Caco-2 (cell line): ENCODE results near the gene NCOR2. TPM values are rescaled to one million over a fixed set of nuclear protein-coding genes. Genes with fewer than 3 reads are reported as not detected.

Source experiments
- BruUV-seq: library from RNA; stranded (reverse); fragments of 400-500 nt; replicated peaks from 2 replicates; lab custom pipeline; 2021; lab: Mats Ljungman, UMichigan
- CTCF ChIA-PET: fragments of 300-600 bp; sonication (Branson Sonifier 250); formaldehyde crosslinking; loops from one replicate; lab custom pipeline; 2022; ENCODE audit warnings: antibody characterized with exemption; lab: Charles Lee
- POLR2A ChIA-PET: fragments of 300-600 bp; sonication (Branson Sonifier 250); formaldehyde crosslinking; loops from one replicate; lab custom pipeline; 2022; ENCODE audit warnings: antibody characterized with exemption; lab: Charles Lee
- DNase-seq, 2 experiments: peaks; one replicate each; pipeline versions ENCODE4 v3.0.0 to v3.0.0-alpha.2; 2020 to 2022
- H3K27me3 ChIP-seq: replicated peaks from 2 replicates; pipeline ENCODE4 v1.6.0; 2011; ENCODE audit warnings: low read length; ENCODE audit not compliant: control insufficient read depth, insufficient read depth
- H3K36me3 ChIP-seq: 2 replicates; pipeline ENCODE4 v1.5.1; 2011; ENCODE audit warnings: low read length; ENCODE audit not compliant: control insufficient read depth, insufficient read depth
- H3K4me1 ChIP-seq: fragments of 250-450 bp; sonication (Bioruptor Pico); 2 replicates; pipeline ENCODE4 v1.5.1; 2020; ENCODE audit warnings: mild to moderate bottlenecking
- H3K4me3 ChIP-seq: 2 replicates; pipeline ENCODE4 v1.5.1; 2011; ENCODE audit warnings: low read depth, mild to moderate bottlenecking, control low read depth, low read length
- H3K9me3 ChIP-seq: fragments of 250-450 bp; sonication (Bioruptor Pico); 2 replicates; pipeline ENCODE4 v1.5.1; 2020; ENCODE audit warnings: mild to moderate bottlenecking, moderate library complexity
- H3K27ac Mint-ChIP-seq: one replicate; pipeline ENCODE4 v1.8.0; 2022; ENCODE audit warnings: mixed read lengths; ENCODE audit not compliant: unreplicated experiment
- H3K27me3 Mint-ChIP-seq: one replicate; pipeline ENCODE4 v1.8.0; 2022; ENCODE audit warnings: mixed read lengths; ENCODE audit not compliant: insufficient read depth, unreplicated experiment
- H3K36me3 Mint-ChIP-seq: one replicate; pipeline ENCODE4 v1.8.0; 2022; ENCODE audit warnings: mild to moderate bottlenecking, mixed read lengths; ENCODE audit not compliant: insufficient read depth, unreplicated experiment
- H3K4me1 Mint-ChIP-seq: one replicate; pipeline ENCODE4 v1.8.0; 2022; ENCODE audit warnings: low read depth, mixed read lengths; ENCODE audit not compliant: unreplicated experiment
- H3K4me3 Mint-ChIP-seq: one replicate; pipeline ENCODE4 v1.8.0; 2022; ENCODE audit warnings: mild to moderate bottlenecking, moderate library complexity, mixed read lengths; ENCODE audit not compliant: unreplicated experiment
- H3K9me3 Mint-ChIP-seq: one replicate; pipeline ENCODE4 v1.8.0; 2022; ENCODE audit warnings: mixed read lengths; ENCODE audit not compliant: unreplicated experiment
- intact Hi-C: fragments of 100-400 bp; cut with micrococcal nuclease; formaldehyde crosslinking; loops from one replicate; pipeline ENCODE4 v1.10.0; 2022; ENCODE audit not compliant: unreplicated experiment
- total RNA-seq: library from RNA; stranded (reverse); gene quantifications from 2 replicates; pipeline ENCODE4 v1.2.3, GENCODE V29; 2022
- TF ChIP-seq, protein P1 (sequence below), 2 experiments: fragments of 200-600 bp in 1 of 2; IDR thresholded peaks; 1 replicate in 1 of 2; 2 replicates in 1 of 2; pipeline versions ENCODE4 v1.5.1 to v1.8.0; 2011 to 2022; ENCODE audit warnings: antibody characterized with exemption in 1 of 2, control low read depth in 1 of 2, inconsistent platforms in 1 of 2, low read depth in 1 of 2, low read length in 1 of 2, mild to moderate bottlenecking in 1 of 2, moderate library complexity in 1 of 2; ENCODE audit not compliant: insufficient read depth in 1 of 2, severe bottlenecking in 1 of 2, unreplicated experiment in 1 of 2

NCOR2 gene
- total RNA-seq, 1 experiment from 2014 or later = 250 TPM

DNA sequence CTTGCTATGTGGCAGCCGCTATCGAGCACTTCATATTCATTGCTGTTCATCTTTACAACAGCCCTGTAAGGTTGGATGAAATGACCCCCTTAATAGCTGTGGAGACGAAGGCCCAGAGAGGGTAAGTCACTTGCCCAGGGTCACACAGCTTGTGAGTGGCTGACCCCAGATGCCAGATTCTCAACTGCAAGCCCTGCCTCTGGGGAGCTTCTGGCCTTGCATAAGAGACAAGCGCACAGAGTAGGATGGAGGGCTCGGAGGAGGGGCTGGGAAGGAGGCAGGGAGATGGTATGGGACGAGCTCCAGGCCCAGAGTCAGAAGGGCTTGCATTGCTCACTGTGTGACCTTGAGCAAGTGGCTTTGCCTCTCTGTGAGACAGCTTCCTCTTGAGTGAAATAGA, 27.4 kb upstream of the NCOR2 start:
- H3K4me1 Mint-ChIP-seq = no peaks in the 10 kb centered on the region
- ChIA-PET POLR2A (no interaction called here), CTCF (no interaction called here)
- peaks cover 19% of the 10 kb centered on the region for H3K9me3 Mint-ChIP-seq
- Histone ChIP-seq H3K4me1 (peaks cover 12% of the 10 kb centered on the region), H3K4me3 (no peak overlapping the region), H3K9me3 (peaks cover 4% of the 10 kb centered on the region; the same call in 1 of the 2 replicates), H3K27me3 (no peaks in the 10 kb centered on the region), H3K36me3 (no peaks in the 10 kb centered on the region)
- intact Hi-C loops = loop anchor here (5.0 kb wide), 1 partner anchor 37 kb away; no protein-coding TSS in a partner anchor
- no peak overlapping the region for H3K4me3 Mint-ChIP-seq
- H3K36me3 Mint-ChIP-seq = peaks cover under 1% of the 10 kb centered on the region
- TF ChIP-seq, protein P1, sequence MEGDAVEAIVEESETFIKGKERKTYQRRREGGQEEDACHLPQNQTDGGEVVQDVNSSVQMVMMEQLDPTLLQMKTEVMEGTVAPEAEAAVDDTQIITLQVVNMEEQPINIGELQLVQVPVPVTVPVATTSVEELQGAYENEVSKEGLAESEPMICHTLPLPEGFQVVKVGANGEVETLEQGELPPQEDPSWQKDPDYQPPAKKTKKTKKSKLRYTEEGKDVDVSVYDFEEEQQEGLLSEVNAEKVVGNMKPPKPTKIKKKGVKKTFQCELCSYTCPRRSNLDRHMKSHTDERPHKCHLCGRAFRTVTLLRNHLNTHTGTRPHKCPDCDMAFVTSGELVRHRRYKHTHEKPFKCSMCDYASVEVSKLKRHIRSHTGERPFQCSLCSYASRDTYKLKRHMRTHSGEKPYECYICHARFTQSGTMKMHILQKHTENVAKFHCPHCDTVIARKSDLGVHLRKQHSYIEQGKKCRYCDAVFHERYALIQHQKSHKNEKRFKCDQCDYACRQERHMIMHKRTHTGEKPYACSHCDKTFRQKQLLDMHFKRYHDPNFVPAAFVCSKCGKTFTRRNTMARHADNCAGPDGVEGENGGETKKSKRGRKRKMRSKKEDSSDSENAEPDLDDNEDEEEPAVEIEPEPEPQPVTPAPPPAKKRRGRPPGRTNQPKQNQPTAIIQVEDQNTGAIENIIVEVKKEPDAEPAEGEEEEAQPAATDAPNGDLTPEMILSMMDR (IDR thresholded peaks at IDR 0.05; ENCODE audit: insufficient read depth in 1 of 2, low read depth in 1 of 2, low read length in 1 of 2, severe bottlenecking in 1 of 2, unreplicated experiment in 1 of 2) = no peak
- H3K27ac Mint-ChIP-seq = no peak overlapping the region
- no TSS peak for BruUV-seq
- H3K27me3 Mint-ChIP-seq = no peaks in the 10 kb centered on the region
- no peak for DNase-seq

DNA sequence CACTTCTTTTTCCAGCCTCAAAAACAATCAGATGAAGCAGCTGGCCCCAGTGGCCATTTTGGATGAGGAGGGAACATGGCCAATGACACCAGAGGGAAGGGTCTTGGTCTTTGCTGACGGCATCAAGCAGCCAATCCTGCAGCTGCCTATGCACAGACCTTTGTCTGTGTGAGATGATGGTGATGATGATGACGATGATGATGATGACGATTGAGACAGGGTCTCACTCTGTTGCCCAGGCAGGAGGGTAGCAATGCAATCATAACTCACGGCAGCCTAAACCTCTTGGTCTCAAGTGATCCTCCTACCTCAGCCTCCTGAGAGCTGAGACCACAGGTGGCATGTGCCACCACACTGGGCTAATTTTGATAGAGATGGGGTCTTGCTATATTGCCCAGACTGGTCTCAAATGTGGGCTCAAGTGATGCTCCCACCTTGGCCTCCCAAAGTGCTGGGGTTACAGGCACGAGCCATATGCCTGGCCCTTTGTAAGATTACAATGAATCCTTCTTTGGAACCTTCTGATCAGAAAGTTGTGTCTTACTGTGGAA, 26.5 kb upstream of the NCOR2 start:
- no TSS peak for BruUV-seq
- H3K27me3 ChIP-seq = no peaks in the 10 kb centered on the region
- Mint-ChIP-seq H3K4me1 (no peaks in the 10 kb centered on the region), H3K36me3 (peaks cover 7% of the 10 kb centered on the region), H3K27me3 (no peaks in the 10 kb centered on the region), H3K27ac (no peak overlapping the region), H3K4me3 (no peak overlapping the region), H3K9me3 (peaks cover 20% of the 10 kb centered on the region)
- peaks cover 12% of the 10 kb centered on the region for H3K4me1 ChIP-seq
- intact Hi-C loops = no loop called here
- no peaks in the 10 kb centered on the region for H3K36me3 ChIP-seq
- POLR2A ChIA-PET = no interaction called here
- peaks cover 4% of the 10 kb centered on the region; the same call in 1 of the 2 replicates for H3K9me3 ChIP-seq
- CTCF ChIA-PET = no interaction called here
- H3K4me3 ChIP-seq = no peak overlapping the region
- TF ChIP-seq, protein P1 (IDR thresholded peaks at IDR 0.05; ENCODE audit: insufficient read depth in 1 of 2, low read depth in 1 of 2, low read length in 1 of 2, severe bottlenecking in 1 of 2, unreplicated experiment in 1 of 2) = no peak
- DNase-seq = no peak

DNA sequence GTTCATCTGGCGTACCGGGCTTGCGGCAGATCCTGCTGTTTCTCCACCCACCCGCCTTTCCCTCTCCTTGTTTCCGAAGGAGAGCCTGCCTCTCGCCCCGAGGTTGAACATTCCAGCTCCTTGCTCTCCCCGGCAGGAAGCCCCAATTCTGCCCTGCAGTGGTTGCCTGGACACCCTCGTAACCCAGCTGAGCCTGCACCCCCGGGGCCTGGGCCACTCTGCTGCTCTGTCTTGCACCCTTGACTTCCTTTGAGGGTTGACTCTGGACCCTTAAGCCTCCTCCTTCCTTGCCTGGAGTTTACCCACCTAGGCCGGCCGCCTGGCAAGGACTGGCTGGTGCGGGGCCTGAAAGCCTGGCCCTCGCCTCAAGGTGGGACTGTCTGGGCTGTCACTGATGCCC, 25.8 kb upstream of the NCOR2 start:
- intact Hi-C loops = no loop called here

More for the DNA sequence above, 25.8 kb upstream of the NCOR2 start:
- DNase-seq = no peak
- H3K4me3 Mint-ChIP-seq = no peak overlapping the region
- TF ChIP-seq, protein P1 (IDR thresholded peaks at IDR 0.05; ENCODE audit: insufficient read depth in 1 of 2, low read depth in 1 of 2, low read length in 1 of 2, severe bottlenecking in 1 of 2, unreplicated experiment in 1 of 2) = no peak
- peaks cover 7% of the 10 kb centered on the region for H3K36me3 Mint-ChIP-seq
- no peak overlapping the region for H3K27ac Mint-ChIP-seq
- H3K4me1 ChIP-seq = peaks cover 12% of the 10 kb centered on the region
- peaks cover 20% of the 10 kb centered on the region for H3K9me3 Mint-ChIP-seq
- H3K4me3 ChIP-seq = no peak overlapping the region
- no peaks in the 10 kb centered on the region for H3K36me3 ChIP-seq
- H3K4me1 Mint-ChIP-seq = no peaks in the 10 kb centered on the region
- ChIA-PET CTCF (no interaction called here), POLR2A (no interaction called here)
- H3K27me3 Mint-ChIP-seq = no peaks in the 10 kb centered on the region
- H3K27me3 ChIP-seq = no peaks in the 10 kb centered on the region
- BruUV-seq = no TSS peak
- peaks cover 4% of the 10 kb centered on the region; the same call in 1 of the 2 replicates for H3K9me3 ChIP-seq
